SK-N-DZ (cell line): ENCODE results near the gene ZNF865.

Experiments
- DNase-seq: peaks from one replicate; pipeline ENCODE4 v3.0.0-alpha.2; 2015; ENCODE audit warnings: low spot score

ZNF865 gene

GRCh38 chr19:55658846-55659459 is 53.5 kb downstream of the ZNF865 start:
- no peak for DNase-seq

- DNase-seq, result no peak
Observed at GRCh38 chr19:55659822-55660221, 54.4 kb downstream of the ZNF865 start.

GRCh38 chr19:55660404-55660803 is 55.0 kb downstream of the ZNF865 start:
- no peak for DNase-seq

- no peak for DNase-seq
Observed at GRCh38 chr19:55660991-55661390, 55.5 kb downstream of the ZNF865 start.

- DNase-seq, result no peak
Observed at GRCh38 chr19:55661826-55662225, 56.4 kb downstream of the ZNF865 start.

- DNase-seq, result no peak
Observed at GRCh38 chr19:55663846-55664536, 58.5 kb downstream of the ZNF865 start.

- DNase-seq, result no peak
Observed at GRCh38 chr19:55666343-55667005, 61.0 kb downstream of the ZNF865 start.
